HG03045 (cell line): ENCODE measurements around the gene ARHGAP11A.

ENCODE experiments used
- ATAC-seq: cut with Tn5 transposase; IDR thresholded peaks from one replicate; pipeline ENCODE4 v1.9.1; 2021; ENCODE audit warnings: mild to moderate bottlenecking, moderate library complexity; ENCODE audit not compliant: unreplicated experiment

ARHGAP11A gene

GRCh38 chr15:32652178-32652577 is 36.9 kb downstream of the ARHGAP11A start:
- ATAC-seq = no peak

- no peak for ATAC-seq
These were observed 40.8 kb downstream of the ARHGAP11A start for GRCh38 chr15:32656091-32656490.

GRCh38 chr15:32656496-32656895 is 41.2 kb downstream of the ARHGAP11A start:
- no peak for ATAC-seq

- no peak for ATAC-seq
These were observed 42.0 kb downstream of the ARHGAP11A start for GRCh38 chr15:32657198-32657883.

- ATAC-seq = no peak
These were observed 42.6 kb downstream of the ARHGAP11A start for GRCh38 chr15:32657941-32658340.

GRCh38 chr15:32659340-32660155 is 44.2 kb downstream of the ARHGAP11A start:
- ATAC-seq = no peak

- ATAC-seq = no peak
These were observed 48.4 kb downstream of the ARHGAP11A start for GRCh38 chr15:32663671-32664070.

- no peak for ATAC-seq
These were observed 49.5 kb downstream of the ARHGAP11A start for GRCh38 chr15:32664796-32665195.

- ATAC-seq = no peak
These were observed 52.0 kb downstream of the ARHGAP11A start for GRCh38 chr15:32667321-32667720.

GRCh38 chr15:32668942-32669341 is 53.6 kb downstream of the ARHGAP11A start:
- ATAC-seq = no peak

GRCh38 chr15:32669896-32670611 is 54.8 kb downstream of the ARHGAP11A start:
- ATAC-seq = no peak

GRCh38 chr15:32670623-32671022 is 55.3 kb downstream of the ARHGAP11A start:
- ATAC-seq = no peak

- no peak for ATAC-seq
These were observed 56.3 kb downstream of the ARHGAP11A start for GRCh38 chr15:32671339-32672325.

- ATAC-seq = no peak
These were observed 59.4 kb downstream of the ARHGAP11A start for GRCh38 chr15:32674681-32675080.

- ATAC-seq = no peak
These were observed 60.2 kb downstream of the ARHGAP11A start for GRCh38 chr15:32675466-32675865.

GRCh38 chr15:32676169-32676568 is 60.9 kb downstream of the ARHGAP11A start:
- ATAC-seq = no peak

GRCh38 chr15:32677238-32677750 is 62.0 kb downstream of the ARHGAP11A start:
- no peak for ATAC-seq

GRCh38 chr15:32679298-32679690 is 64.0 kb downstream of the ARHGAP11A start:
- no peak for ATAC-seq

GRCh38 chr15:32682569-32682968 is 67.3 kb downstream of the ARHGAP11A start:
- no peak for ATAC-seq

- ATAC-seq = no peak
These were observed 67.8 kb downstream of the ARHGAP11A start for GRCh38 chr15:32682977-32683630.
